ENCODE data around the gene SCGB1D4.

DNA sequence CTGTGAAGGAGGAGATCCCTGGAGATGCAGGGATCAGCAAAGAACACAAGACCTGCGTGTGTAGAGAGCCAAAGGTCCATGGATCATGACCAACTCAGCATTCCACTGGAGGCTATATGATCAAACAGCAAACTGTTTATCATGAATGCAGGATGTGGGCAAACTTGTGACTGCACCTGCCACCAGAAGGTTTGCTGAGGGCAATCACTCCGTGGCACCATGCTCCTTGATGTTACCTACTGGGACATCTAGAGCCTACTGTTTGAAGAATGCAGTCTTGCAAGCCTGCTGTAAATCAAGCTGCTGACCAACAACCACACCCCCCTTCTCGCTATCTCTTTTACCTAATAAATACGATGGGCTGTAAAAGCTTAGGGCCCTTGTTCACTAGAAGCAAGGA is 47.2 kb downstream of the SCGB1D4 start:
- TF ChIP-seq, protein P1, sequence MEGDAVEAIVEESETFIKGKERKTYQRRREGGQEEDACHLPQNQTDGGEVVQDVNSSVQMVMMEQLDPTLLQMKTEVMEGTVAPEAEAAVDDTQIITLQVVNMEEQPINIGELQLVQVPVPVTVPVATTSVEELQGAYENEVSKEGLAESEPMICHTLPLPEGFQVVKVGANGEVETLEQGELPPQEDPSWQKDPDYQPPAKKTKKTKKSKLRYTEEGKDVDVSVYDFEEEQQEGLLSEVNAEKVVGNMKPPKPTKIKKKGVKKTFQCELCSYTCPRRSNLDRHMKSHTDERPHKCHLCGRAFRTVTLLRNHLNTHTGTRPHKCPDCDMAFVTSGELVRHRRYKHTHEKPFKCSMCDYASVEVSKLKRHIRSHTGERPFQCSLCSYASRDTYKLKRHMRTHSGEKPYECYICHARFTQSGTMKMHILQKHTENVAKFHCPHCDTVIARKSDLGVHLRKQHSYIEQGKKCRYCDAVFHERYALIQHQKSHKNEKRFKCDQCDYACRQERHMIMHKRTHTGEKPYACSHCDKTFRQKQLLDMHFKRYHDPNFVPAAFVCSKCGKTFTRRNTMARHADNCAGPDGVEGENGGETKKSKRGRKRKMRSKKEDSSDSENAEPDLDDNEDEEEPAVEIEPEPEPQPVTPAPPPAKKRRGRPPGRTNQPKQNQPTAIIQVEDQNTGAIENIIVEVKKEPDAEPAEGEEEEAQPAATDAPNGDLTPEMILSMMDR (IDR thresholded peaks at IDR 0.05 in 8 of 11, conservative IDR thresholded peaks at IDR 0.05 in 3 of 11): no peak
- TF ChIP-seq POLR2A (IDR thresholded peaks at IDR 0.05): no peak

All from spleen (tissue), 7 donors.